PFSK-1 (cell line): ENCODE measurements around the gene CASZ1.

ENCODE experiments used
- FOXP2 ChIP-seq: optimal IDR thresholded peaks from 2 replicates; pipeline ENCODE3; 2011; ENCODE audit warnings: borderline replicate concordance, control low read depth, inconsistent platforms; ENCODE audit not compliant: insufficient read depth; ENCODE audit errors: extremely low read length, extremely low read depth
- POLR2AphosphoS5 ChIP-seq: IDR thresholded peaks from 2 replicates; pipeline ENCODE4 v1.6.1; 2012; ENCODE audit warnings: low read depth, mild to moderate bottlenecking, control low read depth, low read length, moderate library complexity
- SIN3A ChIP-seq: IDR thresholded peaks from 2 replicates; pipeline ENCODE4 v1.6.1; 2012; ENCODE audit warnings: mild to moderate bottlenecking, low read length, moderate library complexity, borderline replicate concordance; ENCODE audit not compliant: insufficient read depth
- TAF1 ChIP-seq: IDR thresholded peaks from 2 replicates; pipeline ENCODE4 v1.6.1; 2012; ENCODE audit warnings: low read length, control low read depth, borderline replicate concordance; ENCODE audit not compliant: insufficient read depth
- TF ChIP-seq, protein P1 (sequence below), 2 experiments: IDR thresholded peaks; 2 replicates each; pipeline versions ENCODE4 v1.6.1 to v1.8.0; 2011 to 2012; ENCODE audit warnings: low read depth in 2 of 2, low read length in 2 of 2, control low read depth in 1 of 2, inconsistent platforms in 1 of 2, mild to moderate bottlenecking in 1 of 2, moderate library complexity in 1 of 2; ENCODE audit not compliant: insufficient read depth in 1 of 2

The CASZ1 gene

DNA sequence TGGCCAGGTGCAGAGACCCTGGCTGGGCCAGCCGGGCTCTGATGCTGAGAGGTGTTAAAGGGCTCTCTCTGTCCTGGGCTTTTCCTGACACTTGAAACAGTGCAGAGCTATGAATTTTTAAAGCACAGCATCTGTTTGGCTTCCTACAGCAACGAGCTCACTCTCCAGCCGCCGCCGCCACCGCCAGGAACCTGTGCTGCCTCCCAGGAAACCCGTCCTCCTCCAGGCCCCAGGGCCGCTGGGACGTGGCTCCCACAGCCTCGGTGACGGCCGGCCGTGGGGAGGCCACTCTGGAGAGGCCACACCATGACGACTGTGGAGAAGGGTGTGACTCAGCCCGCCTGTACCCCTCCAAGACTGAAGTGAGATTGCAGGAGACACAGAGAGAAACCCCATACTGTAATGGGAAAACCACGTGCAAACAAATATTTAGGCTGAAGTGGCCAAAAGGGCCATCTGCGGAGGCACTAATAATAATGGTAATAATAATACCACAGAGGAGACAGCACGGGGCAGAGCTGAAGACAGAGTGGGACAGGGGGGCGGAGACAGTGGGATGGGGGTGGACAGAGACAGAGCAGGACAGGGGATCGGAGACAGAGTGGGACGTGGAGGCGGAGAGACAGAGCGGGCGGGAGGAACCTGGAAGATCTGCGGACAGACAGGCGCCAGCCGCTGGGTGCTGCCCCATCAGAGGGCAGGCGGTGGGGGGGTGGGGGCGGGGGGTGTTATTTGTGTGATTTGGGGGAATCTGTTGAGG lies 139.2 kb downstream of the CASZ1 start:
- TF ChIP-seq, protein P1, sequence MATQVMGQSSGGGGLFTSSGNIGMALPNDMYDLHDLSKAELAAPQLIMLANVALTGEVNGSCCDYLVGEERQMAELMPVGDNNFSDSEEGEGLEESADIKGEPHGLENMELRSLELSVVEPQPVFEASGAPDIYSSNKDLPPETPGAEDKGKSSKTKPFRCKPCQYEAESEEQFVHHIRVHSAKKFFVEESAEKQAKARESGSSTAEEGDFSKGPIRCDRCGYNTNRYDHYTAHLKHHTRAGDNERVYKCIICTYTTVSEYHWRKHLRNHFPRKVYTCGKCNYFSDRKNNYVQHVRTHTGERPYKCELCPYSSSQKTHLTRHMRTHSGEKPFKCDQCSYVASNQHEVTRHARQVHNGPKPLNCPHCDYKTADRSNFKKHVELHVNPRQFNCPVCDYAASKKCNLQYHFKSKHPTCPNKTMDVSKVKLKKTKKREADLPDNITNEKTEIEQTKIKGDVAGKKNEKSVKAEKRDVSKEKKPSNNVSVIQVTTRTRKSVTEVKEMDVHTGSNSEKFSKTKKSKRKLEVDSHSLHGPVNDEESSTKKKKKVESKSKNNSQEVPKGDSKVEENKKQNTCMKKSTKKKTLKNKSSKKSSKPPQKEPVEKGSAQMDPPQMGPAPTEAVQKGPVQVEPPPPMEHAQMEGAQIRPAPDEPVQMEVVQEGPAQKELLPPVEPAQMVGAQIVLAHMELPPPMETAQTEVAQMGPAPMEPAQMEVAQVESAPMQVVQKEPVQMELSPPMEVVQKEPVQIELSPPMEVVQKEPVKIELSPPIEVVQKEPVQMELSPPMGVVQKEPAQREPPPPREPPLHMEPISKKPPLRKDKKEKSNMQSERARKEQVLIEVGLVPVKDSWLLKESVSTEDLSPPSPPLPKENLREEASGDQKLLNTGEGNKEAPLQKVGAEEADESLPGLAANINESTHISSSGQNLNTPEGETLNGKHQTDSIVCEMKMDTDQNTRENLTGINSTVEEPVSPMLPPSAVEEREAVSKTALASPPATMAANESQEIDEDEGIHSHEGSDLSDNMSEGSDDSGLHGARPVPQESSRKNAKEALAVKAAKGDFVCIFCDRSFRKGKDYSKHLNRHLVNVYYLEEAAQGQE (IDR thresholded peaks at IDR 0.05; ENCODE audit: insufficient read depth in 1 of 2, low read depth in 2 of 2, low read length in 2 of 2) = no peak
- TF ChIP-seq TAF1 (no peak), POLR2AphosphoS5 (no peak), FOXP2 (no peak), SIN3A (no peak)

DNA sequence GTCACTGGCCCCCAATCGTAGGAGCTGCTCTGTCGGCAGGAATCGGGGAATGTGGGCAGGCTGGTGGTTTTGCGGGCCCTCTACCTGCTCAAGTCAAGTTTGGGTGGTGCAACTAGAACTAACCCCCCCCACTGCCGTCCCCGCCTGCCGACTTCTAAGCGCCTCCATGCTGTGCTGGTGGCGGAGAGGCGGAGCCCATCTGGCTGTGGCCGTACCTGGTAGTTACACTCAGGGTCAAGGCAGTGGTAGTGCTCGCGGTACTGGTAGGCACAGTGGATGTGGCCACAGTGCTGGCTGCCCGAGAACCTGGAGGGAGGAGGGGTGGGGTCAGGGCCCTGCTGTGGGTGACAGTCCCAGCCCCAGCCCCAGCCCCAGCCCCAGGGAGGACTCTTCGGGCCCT lies 140.0 kb downstream of the CASZ1 start:
- TF ChIP-seq TAF1 (no peak), SIN3A (no peak), POLR2AphosphoS5 (no peak), FOXP2 (no peak)
- TF ChIP-seq, protein P1 (IDR thresholded peaks at IDR 0.05; ENCODE audit: insufficient read depth in 1 of 2, low read depth in 2 of 2, low read length in 2 of 2) = no peak

DNA sequence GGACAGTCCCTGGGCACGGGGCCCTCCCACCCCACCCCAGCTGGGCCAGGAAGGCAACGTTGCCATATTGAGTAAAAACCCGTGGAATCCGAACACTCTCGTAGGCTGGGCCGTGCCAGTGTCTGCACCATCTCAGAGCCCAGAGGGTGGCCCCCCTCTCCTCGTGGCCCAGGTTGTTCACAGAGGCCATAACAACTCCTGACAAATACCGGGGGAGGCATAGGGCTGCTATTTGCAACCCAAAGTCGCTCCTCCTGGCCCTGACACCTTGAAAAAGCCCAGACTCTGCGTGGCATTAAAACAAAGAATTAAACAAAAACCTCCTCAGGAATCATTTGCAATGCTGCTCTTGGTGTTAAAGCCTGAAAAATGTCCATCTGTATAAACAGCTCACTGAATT lies 141.4 kb downstream of the CASZ1 start:
- TF ChIP-seq POLR2AphosphoS5 (no peak), FOXP2 (no peak), TAF1 (no peak), SIN3A (no peak)
- TF ChIP-seq, protein P1 (IDR thresholded peaks at IDR 0.05; ENCODE audit: insufficient read depth in 1 of 2, low read depth in 2 of 2, low read length in 2 of 2) = no peak

DNA sequence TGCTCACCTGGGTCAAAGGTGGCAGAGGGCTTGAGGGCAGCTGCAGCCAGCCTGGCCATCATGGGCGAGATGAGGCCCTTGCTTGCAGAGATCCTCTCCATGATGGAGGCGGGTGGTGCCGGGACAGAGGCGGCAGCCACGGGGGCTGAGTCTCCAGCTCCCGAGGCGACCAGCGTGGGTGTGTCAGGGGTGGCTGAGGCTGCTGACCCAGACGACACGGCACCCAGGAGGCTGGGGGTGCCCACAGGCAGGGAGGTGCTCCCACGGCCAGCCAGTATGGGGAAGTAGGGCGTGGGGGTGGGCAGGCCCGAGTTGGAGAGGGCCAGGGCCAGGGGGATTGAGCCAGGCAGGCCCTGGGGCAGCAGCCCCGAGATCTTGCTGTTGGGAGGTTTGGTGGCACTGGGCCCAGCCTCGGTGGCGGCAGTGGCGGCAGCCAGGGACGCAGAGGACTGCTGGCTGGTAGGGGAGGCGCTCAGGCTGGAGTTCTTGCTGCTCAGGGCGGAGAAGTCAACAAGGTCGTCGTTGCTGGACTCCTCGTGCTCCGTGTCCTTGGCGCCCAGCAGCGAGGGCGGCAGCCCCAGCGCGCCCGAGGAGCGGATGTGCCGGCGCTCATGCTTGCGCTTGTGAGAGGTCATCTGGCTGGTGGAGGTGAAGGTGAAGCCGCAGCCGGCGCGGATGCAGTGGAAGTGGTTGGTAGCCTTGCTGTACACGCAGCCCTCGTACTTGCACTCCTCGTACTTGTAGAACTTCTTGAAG lies 142.9 kb downstream of the CASZ1 start:
- TF ChIP-seq SIN3A (no peak), TAF1 (no peak), POLR2AphosphoS5 (no peak), FOXP2 (no peak)
- TF ChIP-seq, protein P1 (IDR thresholded peaks at IDR 0.05; ENCODE audit: insufficient read depth in 1 of 2, low read depth in 2 of 2, low read length in 2 of 2) = no peak
